Neural cell (in vitro differentiated cells): ENCODE results near the gene SHROOM2. TPM values are rescaled to one million over a fixed set of nuclear protein-coding genes. Genes with fewer than 3 reads are reported as not detected.
A peak's percentile ranks its signal among the peaks of the same experiment; 100 is the strongest.

Experiments
- H2AFZ ChIP-seq: fragments of 200-600, 300-800 bp; sonication (generic), shearing (Covaris generic); 2 replicates; pipeline ENCODE4 v1.6.0; 2014; ENCODE audit warnings: low read depth, mild to moderate bottlenecking, antibody characterized with exemption, low read length, moderate library complexity
- H3F3A ChIP-seq: fragments of 200-600 bp; shearing (Covaris generic); 2 replicates; pipeline ENCODE4 v1.6.1; 2016; ENCODE audit warnings: mild to moderate bottlenecking, moderate library complexity, mixed read lengths, antibody characterized with exemption, low read length; ENCODE audit not compliant: insufficient read depth, poor library complexity, severe bottlenecking
- H3K27ac ChIP-seq: fragments of 200-600, 300-800 bp; sonication (generic), shearing (Covaris generic); 2 replicates; pipeline ENCODE4 v1.5.1; 2014; ENCODE audit warnings: mild to moderate bottlenecking, low read length, moderate library complexity
- H3K27me3 ChIP-seq: fragments of 300-800, 200-600 bp; sonication (generic), shearing (Covaris generic); 2 replicates; pipeline ENCODE4 v1.6.0; 2014; ENCODE audit warnings: mild to moderate bottlenecking, low read depth, low read length, moderate library complexity; ENCODE audit not compliant: insufficient read depth
- H3K36me3 ChIP-seq: fragments of 300-800, 200-600 bp; sonication (generic), shearing (Covaris generic); 2 replicates; pipeline ENCODE4 v1.5.1; 2014; ENCODE audit warnings: mild to moderate bottlenecking, antibody characterized with exemption, low read length, moderate library complexity; ENCODE audit not compliant: insufficient read depth
- H3K4me2 ChIP-seq: fragments of 300-800, 200-600 bp; sonication (generic), shearing (Covaris generic); 2 replicates; pipeline ENCODE4 v1.6.0; 2014; ENCODE audit warnings: mild to moderate bottlenecking, low read length
- H3K4me3 ChIP-seq: fragments of 300-800, 200-600 bp; sonication (generic), shearing (Covaris generic); 2 replicates; pipeline ENCODE4 v1.5.1; 2014; ENCODE audit warnings: mild to moderate bottlenecking, low read length, moderate library complexity
- H3K79me2 ChIP-seq: fragments of 200-600 bp; shearing (Covaris generic); replicated peaks from 2 replicates; pipeline ENCODE4 v1.6.0; 2014; ENCODE audit warnings: mild to moderate bottlenecking, low read length, moderate library complexity; ENCODE audit not compliant: insufficient read depth
- H3K9ac ChIP-seq: fragments of 300-800, 200-600 bp; sonication (generic), shearing (Covaris generic); 2 replicates; pipeline ENCODE4 v1.6.1; 2016; ENCODE audit warnings: mild to moderate bottlenecking, low read length, mixed read lengths
- H3K9me2 ChIP-seq: fragments of 200-600 bp; shearing (Covaris generic); 2 replicates; pipeline ENCODE4 v1.6.1; 2016; ENCODE audit warnings: mild to moderate bottlenecking, low read length, mixed read lengths; ENCODE audit not compliant: insufficient read depth
- H3K9me3 ChIP-seq: fragments of 200-600, 300-800 bp; sonication (generic), shearing (Covaris generic); 2 replicates; pipeline ENCODE4 v1.6.1; 2016; ENCODE audit warnings: mild to moderate bottlenecking, mixed run types, low read length, moderate library complexity, mixed read lengths
- H4K20me1 ChIP-seq: fragments of 200-600 bp; shearing (Covaris generic); 2 replicates; pipeline ENCODE4 v1.6.1; 2016; ENCODE audit warnings: mild to moderate bottlenecking, mixed run types; ENCODE audit not compliant: insufficient read depth
- EP300 ChIP-seq: fragments of 450-650 bp; conservative IDR thresholded peaks from 2 replicates; pipeline ENCODE4 v1.6.1; 2014; ENCODE audit warnings: antibody characterized with exemption, mild to moderate bottlenecking, moderate library complexity; ENCODE audit not compliant: poor library complexity, severe bottlenecking
- EZH2 ChIP-seq: fragments of 200-600, 300-800 bp; shearing (Covaris generic), sonication (generic); IDR thresholded peaks from 2 replicates; pipeline ENCODE4 v1.6.1; 2014; ENCODE audit warnings: antibody characterized with exemption, low read length, borderline replicate concordance, mild to moderate bottlenecking; ENCODE audit not compliant: insufficient read depth, poor library complexity, severe bottlenecking
- MXI1 ChIP-seq: fragments of 450-650 bp; conservative IDR thresholded peaks from 2 replicates; pipeline ENCODE4 v1.6.1; 2014; ENCODE audit warnings: antibody characterized with exemption, mild to moderate bottlenecking; ENCODE audit not compliant: poor library complexity, severe bottlenecking
- POLR2AphosphoS5 ChIP-seq: IDR thresholded peaks from 2 replicates; pipeline ENCODE4 v1.6.1; 2012
- RAD21 ChIP-seq: fragments of 450-650 bp; conservative IDR thresholded peaks from 2 replicates; pipeline ENCODE4 v1.6.1; 2014; ENCODE audit warnings: antibody characterized with exemption, mild to moderate bottlenecking, moderate library complexity
- REST ChIP-seq: IDR thresholded peaks from 2 replicates; pipeline ENCODE4 v1.6.1; 2012; ENCODE audit warnings: borderline replicate concordance
- SMC3 ChIP-seq: fragments of 450-650 bp; conservative IDR thresholded peaks from 2 replicates; pipeline ENCODE4 v1.6.1; 2014; ENCODE audit warnings: antibody characterized with exemption, mild to moderate bottlenecking, moderate library complexity; ENCODE audit not compliant: poor library complexity
- TAF1 ChIP-seq: IDR thresholded peaks from 2 replicates; pipeline ENCODE4 v1.6.1; 2012; ENCODE audit warnings: low read depth
- polyA plus RNA-seq: library from polyadenylated mRNA; depleted of rRNA; stranded (reverse); fragments of >200 nt; gene quantifications from 2 replicates; pipeline ENCODE4 v1.2.3, GENCODE V29; 2014
- TF ChIP-seq, protein P1 (sequence below): fragments of 450-650 bp; IDR thresholded peaks from 2 replicates; pipeline ENCODE4 v1.5.1; 2014; ENCODE audit warnings: antibody characterized with exemption, mild to moderate bottlenecking, moderate library complexity; ENCODE audit not compliant: poor library complexity, severe bottlenecking

The SHROOM2 gene
- polyA plus RNA-seq, 1 donor from 2014 or later = 9.2 TPM

DNA sequence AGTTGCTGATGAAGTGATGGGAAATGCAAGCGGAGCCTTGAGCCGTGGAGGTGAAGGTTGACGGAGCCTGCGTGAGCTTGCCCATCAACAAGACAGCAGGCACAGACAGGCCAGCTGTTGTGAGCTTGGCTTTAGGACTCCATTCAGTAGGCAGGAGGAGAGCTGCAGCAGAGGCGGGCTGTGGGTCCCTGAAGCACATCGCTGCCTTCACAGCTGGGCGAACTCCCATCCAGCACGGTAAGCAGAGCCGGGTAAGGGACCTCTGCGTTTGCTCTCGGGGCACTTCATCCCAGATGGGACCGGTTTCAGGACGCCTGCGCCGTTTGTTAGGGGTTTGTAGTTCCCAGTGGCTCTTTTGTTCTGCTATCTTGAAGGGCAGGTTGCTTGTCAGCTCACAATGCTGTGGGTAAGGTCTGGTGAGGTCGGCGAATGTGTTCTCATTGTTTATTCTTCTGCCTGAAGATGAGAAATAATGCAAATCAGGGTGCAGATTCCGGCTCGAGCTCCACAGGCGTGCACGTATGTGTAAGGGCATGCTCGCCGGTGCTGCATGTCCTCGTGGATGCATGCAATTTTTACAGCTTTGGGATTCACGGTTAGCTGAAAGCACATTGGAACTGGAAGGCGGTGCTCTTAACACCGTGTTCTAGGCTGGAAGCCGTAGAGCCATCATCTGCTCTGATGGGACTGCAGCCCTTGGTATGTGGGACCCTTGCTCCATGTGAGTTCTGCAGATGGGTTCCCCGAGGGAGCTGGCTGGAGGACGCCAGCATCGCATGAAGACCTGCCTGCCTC, 126.3 kb downstream of the SHROOM2 start:
- Histone ChIP-seq H3K27me3 (no peaks in the 10 kb centered on the region), H3K4me3 (peak overlapping the region; percentile 59), H3K9me3 (no peaks in the 10 kb centered on the region), H3K9ac (peak overlapping the region; percentile 44), H3K36me3 (no peaks in the 10 kb centered on the region), H2AFZ (no peak overlapping the region), H3K4me2 (no peak overlapping the region), H3K79me2 (no peaks in the 10 kb centered on the region), H3F3A (no peaks in the 10 kb centered on the region), H3K9me2 (no peaks in the 10 kb centered on the region), H4K20me1 (no peaks in the 10 kb centered on the region), H3K27ac (peak overlapping the region; percentile 51)
- TF ChIP-seq TAF1 (no peak), EP300 (no peak), POLR2AphosphoS5 (no peak), REST (no peak), EZH2 (no peak), RAD21 (no peak), SMC3 (no peak), MXI1 (no peak)
- TF ChIP-seq, protein P1, sequence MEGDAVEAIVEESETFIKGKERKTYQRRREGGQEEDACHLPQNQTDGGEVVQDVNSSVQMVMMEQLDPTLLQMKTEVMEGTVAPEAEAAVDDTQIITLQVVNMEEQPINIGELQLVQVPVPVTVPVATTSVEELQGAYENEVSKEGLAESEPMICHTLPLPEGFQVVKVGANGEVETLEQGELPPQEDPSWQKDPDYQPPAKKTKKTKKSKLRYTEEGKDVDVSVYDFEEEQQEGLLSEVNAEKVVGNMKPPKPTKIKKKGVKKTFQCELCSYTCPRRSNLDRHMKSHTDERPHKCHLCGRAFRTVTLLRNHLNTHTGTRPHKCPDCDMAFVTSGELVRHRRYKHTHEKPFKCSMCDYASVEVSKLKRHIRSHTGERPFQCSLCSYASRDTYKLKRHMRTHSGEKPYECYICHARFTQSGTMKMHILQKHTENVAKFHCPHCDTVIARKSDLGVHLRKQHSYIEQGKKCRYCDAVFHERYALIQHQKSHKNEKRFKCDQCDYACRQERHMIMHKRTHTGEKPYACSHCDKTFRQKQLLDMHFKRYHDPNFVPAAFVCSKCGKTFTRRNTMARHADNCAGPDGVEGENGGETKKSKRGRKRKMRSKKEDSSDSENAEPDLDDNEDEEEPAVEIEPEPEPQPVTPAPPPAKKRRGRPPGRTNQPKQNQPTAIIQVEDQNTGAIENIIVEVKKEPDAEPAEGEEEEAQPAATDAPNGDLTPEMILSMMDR = no peak

GRCh38 chrX:9913146-9913433, 126.9 kb downstream of the SHROOM2 start:
- no peaks in the 10 kb centered on the region for H3F3A ChIP-seq
- H3K9ac ChIP-seq = peak overlapping the region; percentile 44
- H3K4me2 ChIP-seq = no peak overlapping the region
- no peaks in the 10 kb centered on the region for H4K20me1 ChIP-seq
- peak overlapping the region; percentile 51 for H3K27ac ChIP-seq
- H2AFZ ChIP-seq = no peak overlapping the region
- no peaks in the 10 kb centered on the region for H3K27me3 ChIP-seq
- no peaks in the 10 kb centered on the region for H3K9me2 ChIP-seq
- no peaks in the 10 kb centered on the region for H3K36me3 ChIP-seq
- H3K79me2 ChIP-seq = no peaks in the 10 kb centered on the region
- TF ChIP-seq TAF1 (no peak), RAD21 (no peak), SMC3 (no peak), MXI1 (no peak), POLR2AphosphoS5 (no peak), REST (no peak), EZH2 (no peak), EP300 (no peak)
- TF ChIP-seq, protein P1 = no peak
- H3K4me3 ChIP-seq = peak overlapping the region; percentile 59
- no peaks in the 10 kb centered on the region for H3K9me3 ChIP-seq
